Spinal cord (tissue), 10 donors: ENCODE measurements around the gene BAG5. TPM values are rescaled to one million over a fixed set of nuclear protein-coding genes. Genes with fewer than 3 reads are reported as not detected.

Experiments
- DNase-seq, 6 donors: peaks; one replicate each; pipeline versions ENCODE4 v3.0.0 to v3.0.0-alpha.2; 2013 to 2015; ENCODE audit warnings: low spot score in 6 of 6, low read depth in 4 of 6
- H3K27ac ChIP-seq: one replicate; pipeline ENCODE4 v1.5.1; 2013; ENCODE audit warnings: low read depth, low read length, control low read depth
- H3K27me3 ChIP-seq: one replicate; pipeline ENCODE4 v1.6.1; 2013; ENCODE audit warnings: low read length; ENCODE audit not compliant: control insufficient read depth, insufficient read depth
- H3K36me3 ChIP-seq: one replicate; pipeline ENCODE4 v1.6.1; 2013; ENCODE audit warnings: low read length; ENCODE audit not compliant: control insufficient read depth, insufficient read depth
- H3K4me1 ChIP-seq: one replicate; pipeline ENCODE4 v1.6.1; 2013; ENCODE audit warnings: low read length; ENCODE audit not compliant: control insufficient read depth, insufficient read depth
- H3K4me3 ChIP-seq: one replicate; pipeline ENCODE4 v1.5.1; 2013; ENCODE audit warnings: low read depth, low read length, control low read depth
- H3K9me3 ChIP-seq: one replicate; pipeline ENCODE4 v1.6.1; 2013; ENCODE audit warnings: low read length; ENCODE audit not compliant: control insufficient read depth, insufficient read depth
- WGBS: methylation state at CpG from one replicate; pipeline ENCODE4 v1.1.5; 2013; ENCODE audit warnings: missing lambda C conversion rate; ENCODE audit not compliant: insufficient coverage; 5-methylcytosine and 5-hydroxymethylcytosine counted together
- polyA plus RNA-seq, 2 donors: library from polyadenylated mRNA; unstranded; fragments of 120-200 nt; gene quantifications; one replicate each; pipeline ENCODE4 v1.2.1, GENCODE V29; 2013; ENCODE audit not compliant: insufficient read length in 2 of 2
- total RNA-seq, 2 donors: library from RNA; depleted of rRNA in 1 of 2; stranded (reverse); fragments of 120-200 nt in 1 of 2; fragments of >200 nt in 1 of 2; gene quantifications; one replicate each; pipeline versions ENCODE4 v1.2.3 to v1.2.4, GENCODE V29; 2013 to 2014
- donor health status: healthy.

BAG5 gene
- total and polyA plus RNA-seq, 4 donors = 20.5 to 32.4 (median 23.1) TPM

DNA sequence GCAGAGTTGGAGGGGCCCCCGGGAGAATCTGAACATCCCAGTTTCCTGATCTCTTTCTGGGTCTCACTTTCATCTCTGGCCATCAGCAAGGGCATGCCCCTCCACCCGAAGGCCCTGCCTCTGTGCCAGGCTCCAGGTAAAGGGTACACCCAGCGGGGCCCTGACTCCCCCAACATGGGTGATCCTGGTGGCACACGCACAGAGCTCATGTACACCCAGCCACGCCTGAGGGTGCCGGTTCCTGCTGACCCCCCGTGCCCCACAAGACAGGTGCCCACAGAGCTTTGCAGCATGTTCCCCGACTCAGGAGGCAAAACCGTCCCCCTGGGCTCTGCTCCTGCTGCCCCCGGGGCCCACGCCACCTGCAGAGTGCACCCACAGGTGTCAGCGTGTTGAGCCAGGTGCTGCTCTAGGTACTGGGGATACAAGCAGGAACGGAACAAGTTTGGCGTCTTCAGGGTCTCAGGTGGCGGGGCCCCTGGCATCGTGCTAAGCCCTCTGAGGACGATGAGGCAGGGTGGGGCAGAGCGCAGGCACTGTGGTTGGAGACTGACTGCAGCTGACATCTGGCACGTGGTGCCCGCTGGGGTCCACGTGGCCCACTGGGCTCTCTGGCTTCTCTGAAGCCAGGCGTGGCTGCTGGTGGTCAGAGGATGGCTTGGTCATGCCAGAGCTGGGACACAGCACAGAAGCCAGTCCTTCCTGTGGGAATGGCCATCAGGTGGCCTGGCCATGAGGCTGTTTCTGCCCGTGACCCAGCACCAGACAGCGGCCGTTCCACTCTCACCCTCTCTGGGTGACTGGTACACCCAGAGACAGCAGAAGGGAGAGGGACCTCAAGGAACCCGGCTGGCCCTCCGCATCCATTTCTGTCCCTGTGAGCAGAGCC is 13.8 kb downstream of the BAG5 start:
- WGBS = 89% methylated on average over 27 of the region's 27 CpGs
- Histone ChIP-seq H3K4me1 (peaks cover 84% of the 10 kb centered on the region), H3K27me3 (no peaks in the 10 kb centered on the region), H3K27ac (peak overlapping the region; percentile 79), H3K9me3 (no peaks in the 10 kb centered on the region), H3K4me3 (no peak overlapping the region), H3K36me3 (peaks cover 29% of the 10 kb centered on the region)
- no peak for DNase-seq

DNA sequence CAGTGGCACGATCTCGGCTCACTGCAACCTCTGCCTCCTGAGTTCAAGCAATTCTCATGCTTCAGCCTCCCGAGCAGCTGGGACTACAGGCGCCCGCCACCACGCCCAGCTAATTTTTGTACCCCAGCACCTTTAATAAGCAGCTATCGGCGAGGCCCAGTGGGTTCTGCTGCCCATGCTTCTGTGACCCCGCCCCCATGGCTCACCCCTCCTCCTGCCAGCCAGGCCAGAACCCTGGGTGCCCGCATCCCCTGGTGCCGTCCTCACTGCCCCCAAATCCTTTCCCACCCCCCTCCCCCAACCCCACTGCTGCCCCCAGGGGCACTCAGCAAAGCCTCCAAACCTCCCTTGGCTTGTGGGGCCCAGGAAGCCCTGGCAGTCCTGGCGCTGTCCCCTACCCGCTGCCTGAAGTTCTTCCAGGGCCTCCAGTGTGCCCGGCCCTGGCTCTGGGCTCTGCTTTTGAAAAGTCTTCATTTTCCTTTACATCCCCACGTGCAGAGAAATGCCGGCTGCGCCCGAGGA is 14.5 kb downstream of the BAG5 start:
- Histone ChIP-seq H3K27ac (no peak overlapping the region), H3K36me3 (peaks cover 34% of the 10 kb centered on the region), H3K4me1 (peaks cover 91% of the 10 kb centered on the region), H3K9me3 (no peaks in the 10 kb centered on the region), H3K27me3 (no peaks in the 10 kb centered on the region), H3K4me3 (no peak overlapping the region)
- 84% methylated on average over 18 of the region's 18 CpGs for WGBS
- no peak for DNase-seq

DNA sequence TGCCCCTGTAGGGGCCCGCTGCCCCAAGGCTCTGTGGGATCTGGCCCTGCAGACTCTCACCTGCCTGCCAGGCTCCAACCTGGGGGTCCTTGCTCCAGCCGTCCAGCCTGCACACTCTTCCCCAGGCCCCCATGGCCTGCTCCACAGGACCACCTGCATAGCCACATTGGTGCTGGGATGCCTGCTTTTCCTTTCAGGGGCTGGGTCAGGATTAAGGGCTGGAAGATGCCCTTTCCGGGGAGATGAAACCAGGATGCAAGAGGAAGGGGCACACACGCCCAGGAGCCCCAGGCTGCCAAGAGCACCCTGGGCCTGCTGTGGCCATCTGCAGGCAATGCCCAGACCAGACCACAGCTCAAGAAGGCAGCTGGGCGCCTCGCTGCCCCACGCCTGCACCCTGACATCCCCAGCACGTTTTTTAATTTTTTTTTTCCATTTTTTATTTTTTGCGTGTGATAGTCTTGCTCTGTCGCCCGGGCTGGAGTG is 15.0 kb downstream of the BAG5 start:
- no peaks in the 10 kb centered on the region for H3K27me3 ChIP-seq
- 92% methylated on average over 10 of the region's 11 CpGs for WGBS
- no peak for DNase-seq
- peaks cover 34% of the 10 kb centered on the region for H3K36me3 ChIP-seq
- no peaks in the 10 kb centered on the region for H3K9me3 ChIP-seq
- no peak overlapping the region for H3K4me3 ChIP-seq
- H3K4me1 ChIP-seq = peaks cover 93% of the 10 kb centered on the region
- H3K27ac ChIP-seq = no peak overlapping the region

DNA sequence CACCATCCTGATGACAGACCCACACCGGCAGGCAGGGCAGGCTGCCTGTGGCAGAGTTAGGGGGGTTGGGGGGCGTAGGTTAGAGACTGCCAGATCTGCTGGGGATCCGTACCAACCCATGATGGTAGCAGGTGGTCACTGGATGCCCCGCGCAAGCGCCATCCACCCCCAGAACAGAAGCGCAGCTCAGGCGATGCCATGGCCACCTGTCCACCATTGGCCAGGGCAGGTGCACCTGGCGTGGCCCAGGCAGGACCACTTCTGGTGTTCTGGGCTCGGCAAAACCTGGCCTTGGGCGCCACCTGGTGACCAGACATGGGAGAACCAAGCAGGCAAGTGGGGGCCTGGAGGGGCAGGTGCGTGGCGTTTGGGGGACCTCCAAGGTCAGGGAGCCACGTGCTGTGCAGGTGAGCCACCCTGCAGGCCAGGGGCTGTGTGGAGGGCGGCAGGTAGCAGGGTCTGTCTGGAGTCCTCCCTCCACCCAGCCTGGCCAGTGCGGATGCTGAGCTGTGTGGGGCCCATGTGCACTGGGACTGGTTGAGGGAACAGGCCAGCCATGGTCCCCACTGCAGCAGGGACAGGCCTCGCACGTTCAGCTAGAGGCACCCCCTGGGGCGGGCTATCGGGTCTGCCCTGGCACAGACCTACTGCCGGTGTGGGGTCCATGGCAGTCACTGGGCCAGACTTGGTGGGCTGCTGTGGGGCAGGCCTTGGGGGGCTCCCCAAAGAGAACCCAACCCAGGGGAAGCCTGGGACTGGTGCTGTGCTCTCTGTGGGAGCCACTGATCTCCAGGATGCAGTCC is 15.6 kb downstream of the BAG5 start:
- peak in 2 of 6 donors; percentile 85 to 87 for DNase-seq
- Histone ChIP-seq H3K4me1 (peaks cover 93% of the 10 kb centered on the region), H3K9me3 (no peaks in the 10 kb centered on the region), H3K36me3 (peaks cover 34% of the 10 kb centered on the region), H3K27ac (no peak overlapping the region), H3K27me3 (no peaks in the 10 kb centered on the region), H3K4me3 (no peak overlapping the region)
- WGBS = 19% methylated on average over 21 of the region's 21 CpGs

DNA sequence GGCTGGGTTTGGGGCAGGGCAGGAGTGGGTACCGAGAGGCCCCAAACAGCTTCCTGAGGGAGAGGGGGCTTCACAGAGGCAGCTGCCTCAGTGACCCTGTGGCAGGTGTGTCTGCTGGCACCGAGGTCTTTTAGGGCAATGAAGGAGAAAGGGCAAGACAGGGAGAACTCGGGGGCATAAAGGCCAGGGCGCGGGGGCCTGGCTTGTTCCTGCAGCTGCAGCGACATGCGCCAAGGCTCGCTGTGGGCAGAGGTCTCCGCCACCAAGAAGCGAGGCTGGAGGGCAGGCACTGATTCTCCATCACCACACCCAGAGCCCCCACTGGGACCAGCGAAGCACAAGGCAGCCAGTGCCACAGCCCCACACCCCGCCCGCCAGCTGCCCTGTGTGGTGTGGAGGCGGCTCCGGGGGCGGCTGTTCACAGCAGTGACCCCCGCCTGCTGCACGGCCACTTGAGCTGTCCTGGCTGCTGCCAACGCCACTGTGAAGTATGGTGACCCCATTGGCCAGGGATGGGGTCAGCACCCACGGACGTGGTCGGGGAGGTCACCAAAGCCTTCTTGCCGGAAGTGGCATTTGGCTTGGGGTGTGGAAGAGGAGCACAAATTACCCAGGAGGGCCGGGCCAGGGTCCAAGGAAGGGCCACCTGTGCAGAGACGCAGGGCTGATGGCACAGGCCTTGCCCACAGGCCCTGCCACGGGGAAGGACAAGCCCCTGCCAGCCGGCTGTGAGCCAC is 16.4 kb downstream of the BAG5 start:
- no peak overlapping the region for H3K4me3 ChIP-seq
- no peak for DNase-seq
- no peaks in the 10 kb centered on the region for H3K9me3 ChIP-seq
- peaks cover 93% of the 10 kb centered on the region for H3K4me1 ChIP-seq
- H3K27me3 ChIP-seq = no peaks in the 10 kb centered on the region
- no peak overlapping the region for H3K27ac ChIP-seq
- peaks cover 33% of the 10 kb centered on the region for H3K36me3 ChIP-seq
- WGBS = 61% methylated on average over 27 of the region's 27 CpGs

DNA sequence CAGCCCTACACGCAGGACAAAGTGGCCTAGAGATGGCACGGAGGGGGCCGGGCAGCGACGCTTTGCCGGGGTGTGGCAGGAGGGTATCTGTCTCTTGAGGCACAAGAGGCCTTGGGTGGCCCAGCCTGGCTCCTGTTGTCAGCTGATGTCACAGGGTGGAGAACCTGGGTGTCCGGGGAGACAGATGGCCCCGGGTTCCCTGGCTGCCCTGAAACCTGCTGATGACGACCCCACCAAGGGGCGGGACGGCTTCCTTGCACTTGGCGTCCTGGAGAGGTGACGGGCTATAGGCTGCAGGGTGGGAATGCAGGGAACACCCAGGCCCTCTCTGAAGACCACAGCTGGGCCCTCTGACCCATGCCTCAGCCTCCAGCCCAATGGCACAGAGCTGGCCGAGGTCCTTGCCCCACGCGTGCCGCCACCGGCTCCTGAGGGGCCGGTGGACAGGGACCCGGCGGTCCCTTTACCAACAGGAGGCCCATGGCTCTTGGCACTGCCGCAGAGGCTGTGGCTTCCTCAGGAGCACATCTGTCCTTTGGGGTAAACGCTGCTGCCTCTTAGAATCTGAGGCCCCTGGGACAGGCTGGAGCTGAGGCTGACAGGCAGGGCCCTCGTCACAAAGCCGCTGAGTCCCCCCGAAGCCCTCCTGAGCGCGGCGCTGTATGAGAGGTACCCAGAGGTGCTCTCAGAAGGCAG is 17.1 kb downstream of the BAG5 start:
- peaks cover 93% of the 10 kb centered on the region for H3K4me1 ChIP-seq
- 80% methylated on average over 29 of the region's 29 CpGs for WGBS
- H3K4me3 ChIP-seq = no peak overlapping the region
- H3K27ac ChIP-seq = peak overlapping the region; percentile 90
- H3K9me3 ChIP-seq = no peaks in the 10 kb centered on the region
- H3K36me3 ChIP-seq = peaks cover 28% of the 10 kb centered on the region
- no peaks in the 10 kb centered on the region for H3K27me3 ChIP-seq
- DNase-seq = no peak

DNA sequence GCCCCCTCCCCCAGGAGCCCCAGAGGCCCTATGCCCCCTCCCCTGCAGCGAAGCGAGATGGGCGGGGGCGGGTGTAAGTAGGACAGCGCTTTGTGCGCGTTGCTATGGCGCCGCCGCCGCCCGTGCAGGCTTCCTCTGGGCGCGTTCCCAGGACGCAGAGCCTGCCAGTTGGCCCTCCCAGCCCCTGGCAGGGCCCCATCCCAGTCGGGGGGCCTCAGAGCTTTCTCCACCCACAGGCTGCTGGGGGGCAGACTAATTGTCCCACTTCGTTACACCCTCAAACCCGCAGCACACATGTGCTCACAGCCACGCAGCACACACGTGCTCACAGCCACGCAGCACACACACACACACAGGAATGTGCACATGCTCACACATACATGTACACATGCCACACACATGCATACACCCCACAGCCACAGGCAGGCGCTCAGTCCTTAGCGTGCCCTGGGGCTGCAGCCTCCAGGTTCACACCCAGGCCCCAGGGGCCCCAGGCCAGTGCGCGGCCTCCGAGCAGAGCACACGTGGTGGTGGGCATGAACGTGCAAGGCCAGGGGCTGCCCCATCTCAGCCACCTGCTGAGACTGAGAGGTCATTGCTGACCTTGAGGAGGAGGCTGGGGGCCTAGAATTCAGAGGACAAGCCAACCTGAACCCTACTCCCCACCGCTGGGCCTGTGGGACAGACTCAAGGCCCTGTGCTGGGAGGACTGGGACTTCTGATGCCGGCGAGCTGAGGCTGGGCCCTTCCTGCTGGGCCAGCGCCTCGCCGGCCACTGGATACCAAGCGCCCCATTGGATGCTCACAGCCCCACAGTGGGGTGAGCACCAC is 17.9 kb downstream of the BAG5 start:
- H3K27ac ChIP-seq = peak overlapping the region; percentile 90
- H3K9me3 ChIP-seq = no peaks in the 10 kb centered on the region
- H3K27me3 ChIP-seq = no peaks in the 10 kb centered on the region
- DNase-seq = peak in 2 of 6 donors; percentile 91 to 96
- no peak overlapping the region for H3K4me3 ChIP-seq
- 30% methylated on average over 31 of the region's 35 CpGs for WGBS
- peaks cover 91% of the 10 kb centered on the region for H3K4me1 ChIP-seq
- peaks cover 28% of the 10 kb centered on the region for H3K36me3 ChIP-seq

DNA sequence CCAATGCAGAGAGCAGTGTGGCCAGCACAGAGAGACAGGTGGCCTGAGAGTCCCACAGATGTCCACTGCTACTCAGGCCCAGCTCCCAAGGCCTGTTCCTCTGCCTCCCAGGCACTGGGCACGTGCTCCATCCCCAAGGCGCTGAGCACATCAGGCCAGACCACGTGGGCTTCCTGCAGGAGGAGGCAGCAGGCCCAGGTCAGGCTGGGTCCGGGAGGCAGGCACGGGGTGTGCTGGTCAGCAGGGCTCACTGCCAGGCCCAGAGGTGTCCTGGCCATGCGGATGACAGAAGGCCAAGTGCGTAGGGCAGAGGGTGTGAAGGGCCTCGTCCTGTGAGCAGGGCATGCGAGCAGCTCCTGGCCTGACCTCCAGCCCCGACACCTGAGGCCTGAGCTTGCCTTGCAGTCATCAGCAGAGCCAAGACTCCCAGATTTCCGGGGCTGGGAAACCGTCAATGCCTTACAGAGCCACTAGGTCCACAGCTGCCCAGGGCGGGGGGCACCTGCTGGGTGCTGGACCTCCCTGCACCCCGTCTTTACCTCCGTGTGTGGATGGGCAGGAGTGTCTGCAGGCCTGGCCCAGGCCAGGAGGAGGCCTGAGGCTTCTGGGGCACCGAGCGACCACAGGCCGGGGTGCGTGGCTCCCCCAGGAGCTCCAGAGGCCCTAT is 18.6 kb downstream of the BAG5 start:
- DNase-seq = no peak
- Histone ChIP-seq H3K27ac (peak overlapping the region; percentile 90), H3K4me3 (no peak overlapping the region), H3K27me3 (no peaks in the 10 kb centered on the region), H3K36me3 (peaks cover 24% of the 10 kb centered on the region), H3K9me3 (no peaks in the 10 kb centered on the region), H3K4me1 (peaks cover 91% of the 10 kb centered on the region)
- 37% methylated on average over 19 of the region's 19 CpGs for WGBS
